ENCODE measurements around the gene FOCAD.

FOCAD gene

DNA sequence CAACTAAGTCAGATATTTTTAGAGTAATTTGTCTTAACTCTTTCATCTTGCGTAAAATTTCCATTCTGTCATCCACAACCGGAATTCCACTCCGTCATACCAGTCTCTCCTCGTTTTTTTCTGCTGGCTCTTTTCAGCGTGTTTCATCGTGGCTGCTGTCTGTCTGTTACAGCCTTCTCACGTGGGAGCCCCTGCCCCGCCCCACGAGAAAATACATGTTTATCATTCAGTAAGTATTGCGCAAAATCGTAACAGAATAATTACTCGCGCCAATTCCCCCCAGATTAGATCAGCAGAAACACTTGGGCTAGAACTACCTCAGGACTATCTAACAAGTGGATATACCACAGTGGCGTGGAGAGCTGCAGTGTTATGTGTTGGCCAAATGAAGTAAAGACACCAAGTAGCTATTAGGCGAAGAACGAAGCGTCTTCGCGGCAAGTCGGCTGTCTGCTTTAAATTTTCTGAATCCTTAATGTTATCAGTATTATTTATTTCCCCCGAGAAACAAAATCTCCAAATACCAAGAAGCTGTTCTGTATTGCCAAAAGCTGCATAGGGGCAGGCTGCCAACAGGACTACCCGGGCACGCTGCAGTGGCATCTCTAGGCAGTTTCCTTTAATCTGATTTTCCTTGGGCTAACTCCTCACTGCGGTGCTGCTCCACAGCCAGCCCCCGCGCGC is 566 bp upstream of the FOCAD start:
- DNase-seq (ENCODE audit: low spot score), result peak; percentile 47

DNA sequence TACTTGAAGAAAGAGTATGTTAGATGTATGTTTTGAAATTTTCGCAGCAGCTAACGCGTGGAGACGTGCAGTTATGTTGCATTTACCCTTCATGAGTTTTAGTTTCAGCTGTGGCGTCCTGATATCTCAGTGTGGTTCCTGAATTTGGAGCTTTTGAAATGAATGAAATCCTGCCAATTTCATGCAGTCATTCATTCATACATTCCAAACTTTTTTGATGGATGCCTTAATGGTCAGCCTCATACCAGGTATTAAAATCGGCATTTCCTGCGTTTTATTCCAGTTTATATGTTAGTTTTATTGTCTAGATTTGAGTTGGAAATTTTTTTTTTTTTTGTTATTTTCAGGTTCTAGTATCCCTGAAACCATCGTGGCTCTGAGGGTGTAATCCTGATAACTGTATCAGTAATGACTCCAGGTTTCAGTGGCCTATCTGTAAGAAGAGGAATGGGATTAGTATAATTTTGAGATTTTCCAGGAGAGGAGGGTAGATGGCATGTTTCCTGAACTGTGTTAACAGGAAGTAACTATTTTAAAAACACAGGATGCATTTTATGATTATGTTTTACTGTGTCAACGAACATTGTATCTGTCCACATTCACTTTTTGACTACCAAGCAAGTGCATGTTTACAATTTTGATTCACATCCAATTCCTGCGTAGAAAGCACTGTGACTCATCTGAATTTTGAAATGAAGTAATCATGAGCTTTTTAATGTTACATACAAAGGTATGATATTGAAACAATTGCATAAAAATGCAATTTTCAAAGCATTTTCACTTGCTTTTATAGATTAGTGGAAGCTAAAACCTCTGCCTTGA is 1.0 kb downstream of the FOCAD start:
- DNase-seq (ENCODE audit: low spot score), result peak; percentile 51

- no peak for DNase-seq (ENCODE audit: low spot score)
Measured at GRCh38 chr9:20685769-20686168, 1.7 kb downstream of the FOCAD start.

- no peak for DNase-seq (ENCODE audit: low spot score)
Measured at GRCh38 chr9:20689833-20690232, 5.8 kb downstream of the FOCAD start.

DNA sequence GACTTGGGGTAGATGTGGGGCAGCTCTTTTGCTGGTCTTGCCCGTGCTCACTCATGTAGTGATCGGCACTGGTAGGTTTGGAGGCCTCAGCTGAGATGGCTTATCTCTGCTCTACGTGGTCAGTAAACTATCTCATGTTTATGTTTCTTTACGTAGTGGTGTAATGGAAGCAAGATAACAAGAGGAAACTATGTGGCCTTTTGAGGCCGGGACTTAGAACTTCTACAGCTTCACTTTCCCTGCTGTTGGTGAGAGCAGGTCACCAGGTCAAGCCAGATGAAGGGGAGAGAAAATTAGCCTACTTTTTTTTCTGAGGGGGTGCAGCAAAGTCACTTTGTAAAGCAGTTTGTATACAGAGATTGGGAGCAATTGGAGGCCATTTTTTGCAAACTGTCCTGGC is 8.5 kb downstream of the FOCAD start:
- DNase-seq (ENCODE audit: low spot score), result no peak

- no peak for DNase-seq (ENCODE audit: low spot score)
Measured at GRCh38 chr9:20693068-20693467, 9.0 kb downstream of the FOCAD start.

- no peak for DNase-seq (ENCODE audit: low spot score)
Measured at GRCh38 chr9:20694248-20694647, 10.2 kb downstream of the FOCAD start.

DNA sequence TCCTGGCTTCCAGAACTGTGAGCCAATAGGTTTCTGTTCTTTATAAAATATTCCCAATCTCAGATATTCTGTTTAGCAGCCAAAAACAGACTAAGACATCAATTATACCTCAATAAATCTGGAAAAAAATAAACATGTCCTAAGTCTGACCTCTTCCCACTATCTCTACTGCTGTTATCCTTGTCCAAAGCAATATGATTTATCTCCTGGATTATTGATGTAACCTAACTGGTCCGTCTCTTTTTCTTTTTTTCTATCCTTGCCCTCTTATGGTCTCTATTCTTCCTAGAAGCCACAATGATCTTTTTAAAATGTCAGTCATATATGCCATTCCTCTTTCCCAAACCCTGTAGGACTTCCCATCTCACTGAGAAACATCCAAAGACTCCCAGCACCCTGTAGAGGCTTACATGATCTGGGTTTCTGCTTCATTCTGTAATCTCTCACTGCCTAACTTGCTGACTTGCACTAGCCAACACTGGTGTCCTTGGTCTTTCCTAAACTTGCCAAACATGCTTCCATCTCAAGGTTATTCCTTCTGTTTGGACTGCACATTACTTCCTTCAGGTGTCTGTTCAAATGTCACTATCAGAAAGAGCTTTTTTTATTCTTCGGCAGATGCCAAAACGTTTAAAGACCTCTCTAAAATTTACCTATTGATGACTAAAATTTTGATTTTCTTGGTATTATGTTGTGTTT is 13.1 kb downstream of the FOCAD start:
- no peak for DNase-seq (ENCODE audit: low spot score)

- DNase-seq (ENCODE audit: low spot score), result no peak
Measured at GRCh38 chr9:20698782-20699181, 14.7 kb downstream of the FOCAD start.

DNA sequence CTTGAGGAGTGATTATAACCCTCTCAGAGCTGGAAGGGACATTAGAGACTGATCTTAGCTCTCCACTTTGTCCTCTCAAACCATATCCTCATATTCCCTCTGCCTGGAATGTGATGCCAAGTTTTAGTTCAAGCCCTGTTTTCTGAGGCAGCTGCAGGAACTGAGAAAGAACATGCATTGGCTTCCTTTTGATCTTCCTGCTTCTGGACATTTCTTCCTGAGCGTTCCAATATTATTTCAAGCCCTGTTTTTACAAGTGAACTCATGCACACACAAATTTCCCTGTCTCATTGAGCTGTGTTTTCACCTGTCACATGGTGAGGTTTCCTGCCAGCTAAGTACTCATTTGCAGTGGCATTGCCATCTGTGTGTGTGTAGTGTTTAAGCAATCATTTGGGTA is 17.0 kb downstream of the FOCAD start:
- no peak for DNase-seq (ENCODE audit: low spot score)

GRCh38 chr9:20702570-20702969 is 18.5 kb downstream of the FOCAD start:
- no peak for DNase-seq (ENCODE audit: low spot score)

GRCh38 chr9:20703146-20703545 is 19.1 kb downstream of the FOCAD start:
- no peak for DNase-seq (ENCODE audit: low spot score)

GRCh38 chr9:20707708-20708107 is 23.6 kb downstream of the FOCAD start:
- no peak for DNase-seq (ENCODE audit: low spot score)

DNA sequence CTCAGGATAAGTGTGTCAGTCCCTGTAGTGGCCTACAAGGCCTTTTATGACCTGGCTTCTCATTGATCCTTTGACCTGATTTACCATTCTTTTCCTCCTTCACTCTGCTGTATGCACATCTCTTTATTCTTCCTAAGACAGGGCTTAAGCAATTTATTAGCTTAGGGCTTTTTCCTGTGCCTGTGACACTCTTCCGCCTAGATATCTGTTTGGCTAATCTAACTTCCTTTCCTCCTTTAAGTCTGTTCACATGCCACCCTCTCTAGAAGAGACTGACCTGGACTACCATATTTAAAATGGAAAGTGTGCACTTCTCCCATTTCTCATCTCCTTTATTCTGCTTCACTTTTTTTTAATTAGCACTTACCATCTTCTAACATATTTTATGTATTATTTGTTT is 29.1 kb downstream of the FOCAD start:
- no peak for DNase-seq (ENCODE audit: low spot score)

DNA sequence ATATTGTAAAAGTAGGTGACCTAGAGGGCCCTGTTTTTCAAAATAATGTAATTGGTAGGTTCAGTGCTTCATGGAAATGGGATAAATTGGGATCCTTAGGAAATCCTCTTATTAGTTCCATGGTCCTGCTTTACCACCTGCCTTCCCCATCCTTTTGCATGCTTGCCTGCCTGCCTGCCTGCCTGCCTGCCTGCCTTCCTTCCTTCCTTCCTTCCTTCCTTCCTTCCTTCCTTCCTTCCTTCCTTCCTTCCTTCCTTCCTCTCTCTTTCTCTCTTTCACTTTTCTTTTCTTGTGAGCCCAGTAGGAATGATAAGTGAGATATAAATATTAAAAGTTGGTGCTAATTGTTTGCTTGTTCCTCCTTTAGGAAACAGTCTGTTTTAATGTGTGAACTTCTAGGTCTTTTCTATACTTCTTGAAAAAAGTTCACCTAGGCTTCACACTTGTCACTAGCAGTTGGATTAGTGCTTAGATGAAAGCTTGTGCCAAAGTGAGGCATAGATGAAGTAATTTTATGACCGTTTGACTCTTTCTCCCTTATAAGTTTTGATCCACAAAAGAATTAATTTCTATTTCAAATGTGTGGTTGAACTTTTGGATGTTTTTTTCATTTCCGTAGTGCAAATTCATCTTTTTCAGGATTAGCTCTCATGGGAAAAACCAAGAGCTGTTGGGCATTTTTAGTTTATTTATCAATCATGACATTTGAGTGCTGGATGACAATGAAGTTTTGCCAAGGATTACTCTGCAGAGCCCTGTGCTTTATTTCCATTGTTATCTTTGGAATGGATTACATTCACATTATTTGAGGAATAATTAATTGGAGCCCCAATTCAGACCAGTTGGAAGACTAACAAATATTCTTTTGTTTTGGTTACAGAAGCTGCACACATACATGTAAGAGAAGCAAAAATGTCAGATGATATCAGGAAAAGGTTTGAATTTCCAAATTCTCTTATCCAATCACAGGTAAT is 30.7 kb downstream of the FOCAD start:
- DNase-seq (ENCODE audit: low spot score), result no peak

GRCh38 chr9:20722221-20722620 is 38.2 kb downstream of the FOCAD start:
- no peak for DNase-seq (ENCODE audit: low spot score)

- DNase-seq (ENCODE audit: low spot score), result no peak
Measured at GRCh38 chr9:20725675-20726074, 41.6 kb downstream of the FOCAD start.

DNA sequence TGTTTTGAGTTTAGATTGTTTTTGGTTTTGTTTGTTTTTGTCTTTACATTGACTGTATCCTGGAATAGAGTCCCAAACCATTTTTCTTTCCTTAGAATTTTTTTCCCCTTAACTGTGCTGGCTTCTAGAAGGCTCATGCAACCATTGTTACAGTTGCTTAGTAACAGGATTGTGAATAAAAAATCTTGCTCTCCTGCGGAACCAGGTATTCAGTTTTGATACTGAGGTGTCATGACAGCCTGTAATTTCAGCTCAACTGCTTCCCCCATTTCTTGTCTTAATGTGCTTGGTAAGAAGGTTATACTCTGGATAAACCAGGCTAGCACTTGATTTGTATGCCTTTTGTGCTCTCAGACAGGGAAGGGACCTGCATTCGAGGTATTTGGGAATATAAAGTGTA is 42.1 kb downstream of the FOCAD start:
- DNase-seq (ENCODE audit: low spot score), result no peak

- no peak for DNase-seq (ENCODE audit: low spot score)
Measured at GRCh38 chr9:20728493-20729220, 44.6 kb downstream of the FOCAD start.

- no peak for DNase-seq (ENCODE audit: low spot score)
Measured at GRCh38 chr9:20729523-20729922, 45.5 kb downstream of the FOCAD start.

- no peak for DNase-seq (ENCODE audit: low spot score)
Measured at GRCh38 chr9:20732118-20732517, 48.1 kb downstream of the FOCAD start.
